Measurements from ENCODE around the gene OAS2. TPM values are rescaled to one million over a fixed set of nuclear protein-coding genes. Genes with fewer than 3 reads are reported as not detected.
A peak's percentile ranks its signal among the peaks of the same experiment; 100 is the strongest.

OAS2 gene
- total RNA-seq, 1 experiment from 2014 or later: 5.8 TPM

DNA sequence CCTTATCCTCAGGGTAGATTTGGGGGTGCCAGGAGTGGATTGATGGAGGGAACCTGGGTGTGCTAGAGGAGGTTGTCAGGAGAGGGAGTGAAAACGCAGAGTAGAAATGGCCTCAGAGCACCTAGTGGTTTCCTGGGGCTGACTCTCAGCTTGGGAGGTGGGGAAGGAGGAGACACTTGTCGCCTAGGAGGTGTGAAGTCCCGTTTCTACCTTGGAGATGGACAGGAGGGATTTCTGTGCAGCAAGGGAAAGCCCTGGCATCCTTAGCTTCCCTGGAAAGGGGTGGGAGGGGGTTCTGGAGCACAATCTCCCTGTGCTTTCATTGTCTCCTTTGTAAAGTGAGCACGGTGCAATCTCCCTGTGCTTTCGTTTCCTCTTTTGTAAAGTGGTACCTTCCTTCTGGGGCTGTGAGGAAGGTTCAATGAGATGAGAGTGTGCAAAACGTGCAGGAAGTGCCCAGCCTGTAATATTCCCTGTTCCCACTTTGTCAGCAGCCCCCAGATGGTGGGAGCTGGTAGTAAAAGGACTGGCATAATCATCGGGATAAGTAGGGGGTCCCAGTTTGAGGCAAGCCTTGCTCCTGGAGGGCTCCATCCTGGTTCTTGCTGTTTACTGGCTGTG lies 38.4 kb upstream of the OAS2 start:
- ChIA-PET POLR2A (ENCODE audit: unreplicated experiment) (no interaction called here), CTCF (interaction anchor here (0.5 kb wide), 1 partner anchor 39 kb away, joined by 3 read pairs; no protein-coding TSS in a partner anchor)
- H3K9me3 ChIP-seq (ENCODE audit: low read length): no peaks in the 10 kb centered on the region
- H2AFZ ChIP-seq (ENCODE audit: low read length): 0 out of 2 replicates have a peak overlapping the region, but pooled peaks have one; percentile 3
- no peaks in the 10 kb centered on the region for H3F3A ChIP-seq (ENCODE audit: low read length, unreplicated experiment)
- no peaks in the 10 kb centered on the region for H3K36me3 ChIP-seq (ENCODE audit: low read depth, low read length)
- no peaks in the 10 kb centered on the region for H4K20me1 ChIP-seq (ENCODE audit: low read length)
- peaks cover 17% of the 10 kb centered on the region for H3K4me1 ChIP-seq (ENCODE audit: insufficient read depth, low read length)
- intact Hi-C loops (cut with micrococcal nuclease): loop anchor here (5.0 kb wide), 1 partner anchor 37 kb away; the partner anchor contains the start of gene OAS2
- ATAC-seq (0 out of 2 replicates have a peak, but pooled peaks have one; percentile 3), DNase-seq (no peak)
- peaks cover 8% of the 10 kb centered on the region; the same call in 1 of the 2 replicates for H3K79me2 ChIP-seq (ENCODE audit: low read length)
- peak overlapping the region; percentile 92 for H3K4me2 ChIP-seq (ENCODE audit: low read length)
- no peaks in the 10 kb centered on the region for H3K27me3 ChIP-seq (ENCODE audit: low read length)
- H3K9ac ChIP-seq (ENCODE audit: low read length): peak overlapping the region; percentile 85; the same call in 1 of the 2 replicates
- H3K27ac ChIP-seq (ENCODE audit: low read length): no peak overlapping the region
- TF ChIP-seq CTCF (conservative IDR thresholded peaks at IDR 0.05; ENCODE audit: low read depth, low read length) (no peak), EZH2 (IDR thresholded peaks at IDR 0.05; ENCODE audit: low read length, unreplicated experiment) (no peak), EZH2phosphoT487 (IDR thresholded peaks at IDR 0.05; ENCODE audit: borderline replicate concordance, low read length) (no peak)
- BruUV-seq (replicated peaks): no TSS peak
- peak overlapping the region; percentile 84 for H3K4me3 ChIP-seq (ENCODE audit: low read length)
- no peaks in the 10 kb centered on the region for H3K9me2 ChIP-seq (replicated peaks; ENCODE audit: low read length)

GRCh38 chr12:112941528-112942335 lies 36.6 kb upstream of the OAS2 start:
- no peaks in the 10 kb centered on the region for H3K9me2 ChIP-seq (replicated peaks; ENCODE audit: low read length)
- no peak overlapping the region for H3K9ac ChIP-seq (ENCODE audit: low read length)
- H3K9me3 ChIP-seq (ENCODE audit: low read length): no peaks in the 10 kb centered on the region
- intact Hi-C loops (cut with micrococcal nuclease): no loop called here
- ATAC-seq (no peak), DNase-seq (no peak)
- POLR2A ChIA-PET (ENCODE audit: unreplicated experiment): no interaction called here
- H2AFZ ChIP-seq (ENCODE audit: low read length): no peak overlapping the region
- peaks cover 17% of the 10 kb centered on the region for H3K4me1 ChIP-seq (ENCODE audit: insufficient read depth, low read length)
- no peak overlapping the region for H3K27ac ChIP-seq (ENCODE audit: low read length)
- H4K20me1 ChIP-seq (ENCODE audit: low read length): no peaks in the 10 kb centered on the region
- TF ChIP-seq EZH2 (IDR thresholded peaks at IDR 0.05; ENCODE audit: low read length, unreplicated experiment): no peak
- TF ChIP-seq EZH2phosphoT487 (IDR thresholded peaks at IDR 0.05; ENCODE audit: borderline replicate concordance, low read length): no peak
- TF ChIP-seq CTCF (conservative IDR thresholded peaks at IDR 0.05; ENCODE audit: low read depth, low read length): no peak
- H3K27me3 ChIP-seq (ENCODE audit: low read length): no peaks in the 10 kb centered on the region
- H3K4me3 ChIP-seq (ENCODE audit: low read length): no peak overlapping the region
- H3K4me2 ChIP-seq (ENCODE audit: low read length): no peak overlapping the region
- CTCF ChIA-PET: no interaction called here
- H3F3A ChIP-seq (ENCODE audit: low read length, unreplicated experiment): no peaks in the 10 kb centered on the region
- H3K79me2 ChIP-seq (ENCODE audit: low read length): peaks cover 8% of the 10 kb centered on the region; the same call in 1 of the 2 replicates
- BruUV-seq (replicated peaks): no TSS peak
- H3K36me3 ChIP-seq (ENCODE audit: low read depth, low read length): no peaks in the 10 kb centered on the region
